ENCODE measurements around the gene PLCD1.

DNA sequence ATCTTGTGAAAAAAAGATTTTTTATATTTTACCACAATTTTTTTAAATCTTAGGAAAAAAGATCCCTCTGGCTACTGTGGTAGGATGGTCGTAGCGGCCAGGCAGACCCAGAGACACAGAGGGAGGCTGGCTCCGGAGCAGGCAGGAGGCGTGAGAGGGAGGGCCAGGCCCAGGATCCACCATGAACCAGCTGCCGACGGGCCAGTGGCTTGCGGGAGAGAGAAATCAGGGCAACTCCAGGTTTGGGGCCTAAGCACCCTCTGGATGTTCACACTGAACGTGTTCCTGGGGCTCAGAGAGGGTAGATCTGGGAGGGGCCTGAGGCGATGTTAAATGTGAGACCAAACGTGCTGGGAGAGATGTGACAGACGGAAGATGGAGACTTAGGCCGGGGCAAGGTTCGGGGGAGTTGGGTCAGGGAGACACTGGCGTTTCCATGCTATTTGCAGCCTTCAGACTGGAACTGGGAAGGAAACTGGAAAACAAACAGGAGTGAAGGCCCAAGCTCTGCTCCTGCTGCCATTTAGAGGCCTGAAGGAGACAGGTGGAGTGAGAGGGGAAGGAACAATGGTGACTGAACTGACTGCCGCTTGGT, 40.4 kb downstream of the PLCD1 start:
- TF ChIP-seq, protein P1, sequence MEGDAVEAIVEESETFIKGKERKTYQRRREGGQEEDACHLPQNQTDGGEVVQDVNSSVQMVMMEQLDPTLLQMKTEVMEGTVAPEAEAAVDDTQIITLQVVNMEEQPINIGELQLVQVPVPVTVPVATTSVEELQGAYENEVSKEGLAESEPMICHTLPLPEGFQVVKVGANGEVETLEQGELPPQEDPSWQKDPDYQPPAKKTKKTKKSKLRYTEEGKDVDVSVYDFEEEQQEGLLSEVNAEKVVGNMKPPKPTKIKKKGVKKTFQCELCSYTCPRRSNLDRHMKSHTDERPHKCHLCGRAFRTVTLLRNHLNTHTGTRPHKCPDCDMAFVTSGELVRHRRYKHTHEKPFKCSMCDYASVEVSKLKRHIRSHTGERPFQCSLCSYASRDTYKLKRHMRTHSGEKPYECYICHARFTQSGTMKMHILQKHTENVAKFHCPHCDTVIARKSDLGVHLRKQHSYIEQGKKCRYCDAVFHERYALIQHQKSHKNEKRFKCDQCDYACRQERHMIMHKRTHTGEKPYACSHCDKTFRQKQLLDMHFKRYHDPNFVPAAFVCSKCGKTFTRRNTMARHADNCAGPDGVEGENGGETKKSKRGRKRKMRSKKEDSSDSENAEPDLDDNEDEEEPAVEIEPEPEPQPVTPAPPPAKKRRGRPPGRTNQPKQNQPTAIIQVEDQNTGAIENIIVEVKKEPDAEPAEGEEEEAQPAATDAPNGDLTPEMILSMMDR (IDR thresholded peaks at IDR 0.05) = no peak
- TF ChIP-seq POLR2A (IDR thresholded peaks at IDR 0.05) = no peak

Data from uterus (tissue), 2 donors.